NCI-H2196 (cell line): ENCODE measurements around the gene SFMBT2.
"Not testable (repeated sequence)": the region's sequence is repeated elsewhere in the genome, so short reads cannot be mapped to it uniquely, and the experiment has no call there.

ENCODE experiments used
- DNase-seq: peaks from one replicate; lab custom pipeline; 2025; ENCODE audit not compliant: unreplicated experiment; lab: John Stamatoyannopoulos, UW

The SFMBT2 gene

DNA sequence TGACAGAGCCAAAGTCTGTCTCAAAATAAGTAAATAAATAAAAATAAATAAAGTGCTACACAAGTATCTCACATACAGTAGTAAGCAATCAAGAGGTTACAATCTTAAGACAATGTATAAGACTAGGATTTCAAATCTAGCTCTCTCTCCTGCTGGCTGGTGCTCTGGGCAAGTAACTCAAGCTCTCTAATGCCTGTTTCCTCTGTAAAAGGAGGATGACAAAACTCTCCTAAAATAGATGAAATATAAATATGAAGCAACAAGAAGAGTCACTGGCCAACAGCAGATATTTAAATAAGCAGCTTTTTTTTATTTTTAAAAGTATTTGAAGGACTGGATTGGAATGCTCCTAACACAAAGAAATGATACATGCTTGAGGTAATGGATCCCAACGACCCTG lies 7.2 kb downstream of the SFMBT2 start:
- no peak for DNase-seq

DNA sequence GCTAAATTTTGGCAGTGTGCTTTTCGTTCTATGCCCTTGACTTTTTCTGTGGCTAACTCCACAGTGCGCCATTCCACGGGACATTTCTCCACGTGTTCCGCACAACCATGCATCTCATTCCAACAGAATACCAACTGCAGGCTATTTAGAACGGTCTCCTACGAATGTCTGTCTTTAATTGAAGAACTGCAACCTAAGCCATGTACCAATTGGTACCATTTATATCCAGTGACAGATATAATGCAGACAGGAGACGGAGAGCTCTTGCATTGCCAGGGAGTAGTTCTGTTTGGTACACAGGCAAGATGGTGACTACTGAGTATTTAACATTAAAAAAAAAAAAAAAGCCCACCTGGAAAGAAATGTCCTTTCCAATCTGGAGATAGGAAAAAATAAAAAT lies 9.1 kb downstream of the SFMBT2 start:
- no peak for DNase-seq

DNA sequence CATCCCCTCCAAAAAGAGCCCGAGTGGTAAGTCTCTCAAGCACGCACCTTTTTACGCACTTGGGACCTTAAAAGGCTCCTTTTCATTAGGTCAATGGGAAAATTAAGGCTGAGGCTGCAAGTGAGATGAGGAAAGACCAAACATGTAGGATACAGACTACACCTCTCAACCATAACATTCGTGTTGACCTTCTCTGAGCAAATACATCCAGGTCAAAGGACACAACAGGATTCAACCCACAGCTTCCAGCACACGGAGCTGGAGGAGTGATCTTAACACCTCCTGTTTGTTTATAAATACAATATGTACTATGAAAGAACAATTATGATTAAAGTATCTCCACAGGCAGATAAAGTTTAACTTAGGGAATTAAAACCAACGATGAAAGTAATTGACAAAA lies 9.7 kb downstream of the SFMBT2 start:
- no peak for DNase-seq

DNA sequence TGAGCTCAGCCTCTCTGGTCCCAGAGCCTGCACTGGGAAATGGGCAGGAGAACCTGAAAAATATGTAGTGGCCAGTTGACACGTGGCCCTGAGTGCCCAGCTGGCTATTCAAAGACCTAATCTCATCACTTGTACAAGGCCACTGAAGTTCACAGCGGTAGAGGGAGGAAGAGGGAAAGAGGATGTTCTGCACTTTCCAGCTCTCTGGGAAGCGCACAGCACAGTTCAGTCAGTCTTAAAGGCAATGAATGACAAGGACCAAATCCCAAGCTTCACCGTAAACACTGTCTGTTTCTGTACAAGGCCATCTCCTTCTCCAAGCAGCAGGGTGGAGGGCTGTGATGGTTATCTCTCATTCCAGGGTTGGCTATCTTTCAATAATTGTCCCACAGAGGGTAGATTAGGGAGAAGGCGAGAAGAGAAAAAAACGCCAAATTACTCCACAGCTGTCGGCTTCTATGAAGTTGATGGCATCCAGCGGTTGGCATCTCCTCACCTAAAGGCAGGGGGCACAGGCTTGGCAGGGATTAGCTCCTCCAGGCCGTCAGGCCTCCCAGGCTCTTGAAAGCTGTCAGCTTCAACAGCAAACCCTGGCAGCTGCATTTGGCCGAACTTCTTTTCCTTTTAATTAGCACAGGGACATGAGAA lies 10.6 kb downstream of the SFMBT2 start:
- DNase-seq: no peak

DNA sequence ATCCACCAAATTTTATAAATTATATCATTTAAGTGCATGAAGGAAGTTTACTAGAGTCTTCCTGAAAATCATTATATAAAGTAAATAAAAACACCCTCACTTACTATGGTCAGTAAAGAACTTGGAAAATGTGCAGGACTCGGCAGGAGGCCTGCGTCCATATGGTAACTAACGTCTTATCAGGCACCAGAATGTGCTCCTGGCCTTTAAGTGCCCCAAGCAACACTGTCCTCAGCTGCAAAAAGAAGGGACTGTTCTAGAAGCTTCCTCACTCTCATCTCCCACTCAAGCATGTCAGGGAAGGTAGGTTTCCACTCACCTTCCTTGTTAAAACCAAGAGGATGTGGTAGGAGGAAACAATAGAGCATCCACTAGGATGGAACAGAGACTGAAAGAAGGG lies 11.3 kb downstream of the SFMBT2 start:
- no peak for DNase-seq

DNA sequence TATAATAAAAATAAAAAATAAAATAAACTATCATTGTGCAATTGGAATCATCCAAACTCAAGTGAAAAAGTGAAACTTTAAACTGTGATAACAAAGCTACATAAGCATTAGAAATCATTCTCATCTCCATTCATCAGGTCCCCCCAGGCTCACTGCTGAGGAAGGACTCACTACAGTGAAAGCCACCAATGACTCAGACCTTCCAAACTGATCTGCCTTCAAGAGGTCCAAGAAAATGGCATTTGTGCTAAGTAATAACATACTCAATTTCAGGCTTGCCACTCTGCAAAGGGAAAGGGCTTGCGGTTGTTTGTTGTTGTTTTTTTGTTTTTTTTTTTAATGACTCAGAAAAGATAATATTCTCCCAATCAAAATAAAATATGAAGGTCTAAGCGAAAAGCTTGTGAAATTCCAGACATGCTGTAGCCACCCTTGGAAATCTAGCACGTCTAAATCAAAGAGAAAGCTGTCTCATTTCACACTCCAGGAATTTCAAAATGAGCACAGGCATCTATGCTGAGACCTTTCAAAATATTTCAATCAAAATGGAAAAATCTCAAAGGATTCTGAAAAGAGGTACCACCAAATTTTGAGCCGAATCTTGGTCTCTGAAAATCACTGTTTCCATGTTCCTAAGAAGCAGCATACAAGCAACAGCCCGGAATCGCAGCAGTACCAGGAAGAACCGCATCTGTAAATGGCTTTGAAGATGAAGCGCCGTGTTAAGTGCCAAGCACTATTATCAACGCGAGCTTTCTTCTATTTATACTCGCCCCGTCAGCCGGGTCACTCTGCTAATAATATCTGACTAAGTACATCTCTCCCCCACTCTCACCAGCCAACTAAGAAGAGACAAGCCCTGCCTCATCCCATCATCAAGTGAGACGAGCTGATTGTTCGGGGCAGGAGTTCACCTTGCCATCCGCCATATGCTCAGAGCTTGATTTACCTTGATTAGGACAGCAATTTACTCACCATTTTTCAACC lies 13.5 kb downstream of the SFMBT2 start:
- no peak for DNase-seq

DNA sequence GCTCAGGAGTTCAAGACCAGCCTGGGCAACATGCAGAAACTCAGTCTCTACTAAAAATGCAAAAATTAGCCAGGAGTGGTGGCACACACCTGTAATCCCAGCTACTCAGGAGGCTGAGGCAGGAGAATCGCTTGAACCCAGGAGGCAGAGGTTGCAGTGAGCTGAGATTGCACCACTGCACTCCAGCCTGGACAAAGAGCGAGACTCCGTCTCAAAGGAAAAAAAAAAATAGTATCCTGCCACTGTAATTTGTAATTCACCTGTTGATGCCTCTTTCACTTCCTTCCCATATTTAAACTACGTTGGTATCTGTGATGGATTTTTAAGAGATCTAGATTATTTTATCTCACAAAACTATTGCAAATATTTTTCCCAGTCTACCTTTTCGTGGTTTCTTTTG lies 18.5 kb downstream of the SFMBT2 start:
- not testable (repeated sequence) for DNase-seq

DNA sequence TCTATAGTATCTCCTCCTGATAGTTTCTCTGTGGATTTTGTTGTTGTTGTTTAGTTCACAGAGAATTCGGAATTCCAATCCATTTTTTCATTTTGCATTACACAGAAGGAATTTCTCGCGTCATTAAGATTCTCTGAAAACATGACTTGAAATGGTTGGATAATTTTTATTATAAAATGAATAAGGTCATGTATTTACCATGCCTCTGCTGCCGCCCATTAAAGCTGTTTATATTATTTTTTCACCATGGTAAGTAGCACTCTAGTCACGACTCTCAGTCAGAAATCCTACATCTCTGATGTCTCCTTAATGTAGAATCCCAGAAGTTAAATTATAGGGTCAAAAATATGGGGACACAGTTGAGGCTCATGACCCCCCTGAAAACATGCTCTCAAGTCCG lies 19.1 kb downstream of the SFMBT2 start:
- DNase-seq: no peak

DNA sequence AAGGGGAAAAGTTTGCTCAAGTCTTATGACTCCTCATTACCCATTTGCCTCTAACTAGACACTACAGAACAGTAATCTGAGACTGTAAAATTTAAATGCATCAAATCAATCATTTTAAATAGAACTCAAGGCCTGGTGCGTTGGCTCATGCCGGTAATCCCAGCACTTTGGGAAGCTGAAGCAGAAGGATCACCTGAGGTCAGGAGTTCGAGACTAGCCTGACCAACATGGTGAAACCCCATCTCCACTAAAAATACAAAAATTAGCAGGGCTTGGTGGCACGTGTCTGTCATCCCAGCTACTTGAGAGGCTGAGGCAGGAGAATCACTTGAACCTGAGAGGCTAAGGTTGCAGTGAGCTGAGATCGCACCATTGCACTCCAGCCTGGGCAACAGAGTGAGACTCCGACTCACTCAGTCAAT lies 20.1 kb downstream of the SFMBT2 start:
- not testable (repeated sequence) for DNase-seq

DNA sequence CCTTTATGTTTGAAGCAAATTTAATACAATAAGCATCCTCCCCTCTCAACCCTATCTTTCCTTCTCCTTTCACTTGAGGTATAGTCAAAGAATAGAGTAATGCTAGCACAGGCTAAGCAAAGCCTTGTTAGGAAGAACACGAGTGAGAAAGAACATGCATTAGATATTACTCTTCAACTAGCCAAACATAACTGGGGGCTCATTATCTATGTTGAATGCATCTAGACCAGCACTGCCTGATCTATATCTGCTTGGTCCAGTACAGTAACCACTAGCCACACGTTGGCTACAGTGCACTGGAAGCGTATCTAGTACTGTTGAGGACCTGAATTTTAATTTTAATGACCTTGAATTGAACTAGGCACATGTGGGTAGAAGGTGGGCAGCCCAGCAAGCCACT lies 21.0 kb downstream of the SFMBT2 start:
- DNase-seq: no peak

DNA sequence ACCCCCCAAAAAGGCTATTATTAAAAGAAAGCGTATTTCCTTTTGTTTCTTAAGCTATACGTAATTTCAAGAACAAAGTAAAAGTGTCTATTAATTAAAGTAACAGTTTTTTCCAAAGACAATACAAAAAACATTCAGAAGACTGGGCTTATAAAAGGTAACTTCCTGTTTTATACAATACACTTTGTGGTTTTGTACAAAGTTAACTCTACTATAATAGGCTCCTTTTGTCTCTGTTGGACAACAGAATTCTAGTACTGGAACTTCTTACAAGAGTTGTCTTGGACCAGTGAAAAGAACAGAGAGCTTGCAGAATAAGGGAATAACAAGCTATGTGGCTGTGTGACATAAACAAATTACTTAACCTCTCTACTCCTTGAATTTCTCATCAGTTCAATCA lies 21.5 kb downstream of the SFMBT2 start:
- no peak for DNase-seq

DNA sequence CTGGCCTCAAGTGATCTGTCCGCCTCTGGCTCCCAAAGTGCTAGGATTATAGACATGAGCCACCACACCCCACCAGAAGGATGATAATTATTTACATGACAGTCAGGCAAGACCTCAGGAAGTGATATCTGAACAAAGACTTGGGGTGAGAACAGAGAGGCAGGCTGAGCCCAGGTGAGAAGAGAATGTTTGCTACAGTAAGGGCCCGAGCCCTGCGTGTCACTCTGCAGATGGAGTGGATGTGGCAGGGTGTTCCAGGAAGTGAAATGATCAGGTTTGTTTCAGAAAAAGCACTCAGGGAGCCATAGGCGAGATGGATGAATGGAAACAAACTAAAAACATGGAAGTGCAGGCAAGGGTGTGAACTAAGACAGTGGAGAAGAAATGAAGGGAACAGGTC lies 22.2 kb downstream of the SFMBT2 start:
- no peak for DNase-seq

DNA sequence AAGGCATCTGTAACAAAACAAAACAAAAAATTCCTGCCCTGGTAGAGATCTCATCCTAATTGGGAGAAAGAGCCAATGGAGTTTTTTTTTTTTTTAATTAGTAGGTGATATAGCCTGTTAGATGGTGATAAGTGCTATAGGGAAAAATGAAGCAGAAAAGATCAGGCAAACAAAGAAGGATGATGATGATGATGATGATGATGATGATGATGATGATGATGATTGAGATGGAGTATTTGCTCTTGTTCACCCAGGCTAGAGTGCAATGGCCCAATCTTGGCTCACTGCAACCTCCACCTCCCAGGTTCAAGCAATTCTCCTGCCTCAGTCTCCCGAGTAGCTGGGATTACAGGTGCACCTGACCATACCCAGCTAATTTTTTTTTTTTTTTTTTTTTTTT lies 22.7 kb downstream of the SFMBT2 start:
- not testable (repeated sequence) for DNase-seq

DNA sequence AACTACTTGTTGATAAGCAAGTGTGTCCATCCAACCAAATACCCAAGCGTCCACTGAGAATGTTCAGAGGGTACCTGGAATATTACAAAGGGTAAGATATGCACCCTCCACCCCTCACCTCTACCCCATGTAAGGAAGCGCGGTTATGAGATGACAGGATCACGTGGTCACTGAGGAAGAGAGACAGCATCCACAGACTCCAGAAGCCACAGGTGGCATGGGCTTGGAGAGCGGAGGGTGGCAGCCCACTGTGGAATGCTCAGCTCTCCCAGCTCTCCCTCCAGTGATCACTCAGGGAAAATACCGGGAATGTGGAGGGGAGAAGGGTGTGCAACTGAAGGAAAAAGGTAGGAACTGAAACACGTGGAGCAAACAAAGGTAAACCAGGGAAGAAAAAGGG lies 25.7 kb downstream of the SFMBT2 start:
- DNase-seq: no peak

DNA sequence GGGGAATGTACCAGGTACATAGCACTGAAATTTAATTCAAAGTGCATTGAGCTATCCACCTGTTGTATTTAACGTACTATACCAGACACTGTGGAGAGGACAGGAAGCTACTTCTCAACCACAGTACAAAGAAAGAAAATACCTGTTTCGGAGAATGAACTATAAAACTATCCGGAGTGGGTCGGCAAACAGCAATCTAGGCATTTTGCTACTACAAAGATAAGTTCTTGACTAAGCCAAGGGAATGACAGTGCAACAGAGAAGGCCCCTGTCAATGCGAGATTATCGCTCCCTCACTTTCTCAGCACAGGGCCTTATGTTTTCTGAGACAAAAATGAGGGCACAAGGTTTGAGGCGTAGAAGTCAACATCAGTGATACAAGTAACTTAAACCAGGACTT lies 27.4 kb downstream of the SFMBT2 start:
- DNase-seq: no peak

DNA sequence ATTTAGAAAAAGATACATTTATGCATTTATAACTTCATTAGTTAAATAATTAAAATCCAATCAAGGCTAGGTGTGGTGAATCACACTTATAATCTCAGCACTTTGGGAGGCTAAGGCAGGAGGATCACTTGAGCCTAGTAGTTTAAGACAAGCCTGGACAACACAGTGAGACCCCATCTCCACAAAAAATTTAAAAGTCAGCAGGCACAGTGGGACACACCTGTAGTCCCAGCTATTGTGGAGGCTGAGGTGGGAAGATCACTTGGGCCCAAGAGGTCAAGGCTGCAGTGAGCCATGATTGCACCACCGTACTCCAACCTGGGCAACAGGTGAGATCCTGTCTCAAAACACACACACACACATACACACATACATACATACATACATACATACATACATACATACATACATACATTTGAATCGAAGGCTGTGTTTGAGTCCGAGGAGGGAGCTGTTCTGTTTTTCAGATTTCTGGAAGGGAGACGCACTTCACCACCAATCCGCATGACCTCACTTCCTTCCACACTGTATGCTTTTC lies 30.1 kb downstream of the SFMBT2 start:
- DNase-seq: no peak

DNA sequence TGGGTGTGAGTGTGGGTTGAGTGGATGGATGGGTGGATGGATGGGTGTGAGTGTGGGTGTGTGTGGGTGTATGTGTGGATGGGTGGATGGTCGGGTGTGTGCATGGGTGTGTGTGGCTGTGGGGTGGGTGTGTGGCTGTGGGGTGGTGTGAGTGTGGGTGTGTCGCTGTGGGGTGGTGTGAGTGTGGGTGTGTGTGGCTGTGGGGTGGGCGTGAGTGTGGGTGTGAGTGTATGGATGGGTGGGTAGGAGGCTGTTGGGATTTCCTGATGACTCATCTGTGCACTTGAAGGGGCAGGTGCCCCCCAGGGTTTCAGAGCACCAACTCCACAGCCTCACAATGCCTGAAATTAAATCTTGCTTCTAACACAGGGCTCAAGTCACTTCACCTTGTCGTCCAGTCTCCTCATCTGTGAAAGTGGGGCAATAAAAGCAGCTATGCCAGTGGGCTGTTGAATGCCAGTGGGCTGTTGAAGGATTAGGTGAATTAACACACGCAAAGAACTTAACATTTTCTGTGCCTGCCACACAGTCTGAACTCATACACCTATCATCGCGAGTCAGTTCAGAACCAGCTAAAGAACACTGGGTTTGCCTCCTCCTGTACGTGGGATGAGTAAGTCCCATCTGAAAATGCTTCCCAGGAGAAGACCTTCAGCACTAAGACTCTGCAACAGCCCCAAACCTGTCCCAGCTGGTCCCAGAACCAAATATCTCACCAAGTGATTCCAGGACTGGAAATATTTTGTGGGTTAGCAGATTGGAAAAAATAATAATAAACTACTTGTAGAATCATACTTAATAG lies 32.0 kb downstream of the SFMBT2 start:
- no peak for DNase-seq

DNA sequence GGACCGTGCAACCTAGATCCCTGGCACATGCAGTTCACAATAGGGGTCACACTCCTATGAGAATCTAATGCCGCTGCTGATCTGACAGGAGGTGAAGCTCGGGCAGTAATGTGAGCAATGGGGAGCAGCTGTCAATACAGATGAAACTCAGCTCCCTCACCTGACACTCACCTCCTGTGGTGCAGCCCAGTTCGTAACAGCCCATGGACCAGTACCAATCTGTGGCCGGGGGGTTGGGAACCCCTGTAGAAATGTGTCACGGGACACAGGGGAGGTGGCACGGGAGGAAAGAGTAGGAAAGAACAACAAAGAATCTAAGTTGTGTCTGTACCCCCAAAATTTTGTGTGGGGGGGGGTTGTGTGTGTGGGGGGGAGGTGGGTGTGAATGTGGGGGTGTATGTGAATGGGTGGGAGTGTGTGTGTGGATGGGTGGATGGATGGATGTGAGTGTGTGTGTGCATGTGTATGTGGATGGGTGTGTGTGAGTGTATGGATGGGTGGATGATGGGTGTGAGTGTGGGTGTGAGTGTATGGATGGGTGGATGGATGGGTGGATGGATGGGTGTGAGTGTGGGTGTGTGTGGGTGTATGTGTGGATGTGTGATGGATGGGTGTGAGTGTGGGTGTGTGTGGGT lies 33.1 kb downstream of the SFMBT2 start:
- DNase-seq: no peak

DNA sequence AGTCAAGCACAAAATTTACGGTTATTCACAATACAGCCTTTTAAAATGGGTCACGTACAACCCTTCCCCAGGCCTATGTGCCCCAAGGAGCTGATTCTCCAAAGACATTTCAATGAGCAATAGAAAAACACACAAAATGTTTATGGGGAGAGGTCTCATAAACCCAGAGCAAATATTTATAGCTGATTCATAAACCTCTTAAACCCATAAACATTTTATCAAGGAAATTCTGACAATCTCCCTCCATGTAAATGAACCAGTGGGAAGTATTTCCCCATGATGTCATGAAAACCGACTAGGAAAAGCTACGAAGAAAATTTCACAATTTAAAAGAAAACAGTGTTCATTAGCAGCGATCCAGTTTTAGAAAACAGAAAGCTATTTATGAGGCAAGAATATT lies 36.0 kb downstream of the SFMBT2 start:
- no peak for DNase-seq

DNA sequence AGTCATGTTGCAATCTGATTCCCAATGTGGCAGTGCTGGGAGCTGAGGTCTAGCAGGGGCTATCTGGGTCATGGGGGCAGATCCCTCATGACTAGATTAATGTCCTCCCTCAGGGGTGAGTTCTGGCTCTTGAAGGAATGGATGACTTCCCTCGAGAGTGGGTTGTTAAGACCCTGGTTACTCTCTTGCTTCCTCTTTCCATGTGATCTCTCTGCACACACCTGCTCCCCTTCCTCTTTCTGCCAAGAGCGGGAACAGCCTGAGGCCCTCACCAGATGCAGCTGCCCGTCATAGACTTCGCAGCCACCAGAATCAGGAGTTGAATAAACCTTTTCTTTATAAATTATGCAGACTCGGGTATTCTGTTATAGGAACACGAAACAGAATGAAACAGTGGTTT lies 37.8 kb downstream of the SFMBT2 start:
- DNase-seq: no peak

DNA sequence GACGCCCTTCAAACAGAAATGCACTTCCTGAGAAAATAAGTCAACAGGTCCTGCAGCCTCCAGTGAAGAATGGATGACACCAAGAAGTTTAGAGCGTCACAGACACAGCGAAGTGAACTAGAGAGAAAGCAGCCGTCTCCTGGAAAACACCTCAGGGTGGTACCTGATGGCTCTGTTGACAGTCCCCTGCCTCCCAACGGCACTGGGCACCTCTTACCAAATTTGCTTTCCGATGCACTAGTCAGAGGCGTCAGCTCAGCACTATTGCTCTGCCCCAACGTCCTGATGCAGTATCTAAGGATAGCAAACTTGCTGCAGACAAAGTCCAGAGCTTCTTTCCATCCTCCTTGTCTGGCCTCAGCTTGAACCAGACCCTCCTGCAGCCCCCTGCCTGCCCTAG lies 38.3 kb downstream of the SFMBT2 start:
- DNase-seq: no peak
